RPMI7951 (cell line): ENCODE data around the gene TYROBP. TPM values are rescaled to one million over a fixed set of nuclear protein-coding genes. Genes with fewer than 3 reads are reported as not detected.
A peak's percentile ranks its signal among the peaks of the same experiment; 100 is the strongest.
"Not testable (repeated sequence)": the region's sequence is repeated elsewhere in the genome, so short reads cannot be mapped to it uniquely, and the experiment has no call there.

Source experiments
- DNase-seq: peaks from one replicate; pipeline ENCODE4 v3.0.0-alpha.2; 2012; ENCODE audit warnings: low read depth
- total RNA-seq: library from RNA; depleted of rRNA; stranded (reverse); fragments of >200 nt; shearing (Covaris generic); gene quantifications from 2 replicates; pipeline ENCODE4 v1.2.3, GENCODE V29; 2014

The TYROBP gene
- total RNA-seq, 1 experiment from 2014 or later, result not detected

- no peak for DNase-seq
Measured at GRCh38 chr19:35932291-35932936, 24.3 kb upstream of the TYROBP start.

- no peak for DNase-seq
Measured at GRCh38 chr19:35931874-35932202, 23.7 kb upstream of the TYROBP start.

- peak; percentile 99 for DNase-seq
Measured at GRCh38 chr19:35931161-35931873, 23.2 kb upstream of the TYROBP start.

GRCh38 chr19:35929876-35930275 is 21.8 kb upstream of the TYROBP start:
- no peak for DNase-seq

GRCh38 chr19:35928507-35928906 is 20.4 kb upstream of the TYROBP start:
- no peak for DNase-seq

- no peak for DNase-seq
Measured at GRCh38 chr19:35925501-35925900, 17.4 kb upstream of the TYROBP start.

- DNase-seq, result no peak
Measured at GRCh38 chr19:35921012-35921411, 12.9 kb upstream of the TYROBP start.

GRCh38 chr19:35919306-35919705 is 11.2 kb upstream of the TYROBP start:
- DNase-seq, result no peak

- DNase-seq, result no peak
Measured at GRCh38 chr19:35915443-35915842, 7.3 kb upstream of the TYROBP start.

GRCh38 chr19:35913589-35913988 is 5.5 kb upstream of the TYROBP start:
- no peak for DNase-seq

- peak; percentile 18 for DNase-seq
Measured at GRCh38 chr19:35911790-35912189, 3.7 kb upstream of the TYROBP start.

- no peak for DNase-seq
Measured at GRCh38 chr19:35911173-35911572, 3.1 kb upstream of the TYROBP start.

- not testable (repeated sequence) for DNase-seq
Measured at GRCh38 chr19:35910355-35910754, 2.3 kb upstream of the TYROBP start.

- no peak for DNase-seq
Measured at GRCh38 chr19:35909684-35910035, 1.6 kb upstream of the TYROBP start.

GRCh38 chr19:35908973-35909683 is 1.0 kb upstream of the TYROBP start:
- no peak for DNase-seq

- DNase-seq, result no peak
Measured at GRCh38 chr19:35907377-35907745, 734 bp downstream of the TYROBP start.

- DNase-seq, result no peak
Measured at GRCh38 chr19:35905178-35905727, 2.8 kb downstream of the TYROBP start.

GRCh38 chr19:35904311-35905068 is 3.6 kb downstream of the TYROBP start:
- DNase-seq, result no peak

- DNase-seq, result peak; percentile 91
Measured at GRCh38 chr19:35903550-35904179, 4.4 kb downstream of the TYROBP start.

- DNase-seq, result no peak
Measured at GRCh38 chr19:35902870-35903475, 5.1 kb downstream of the TYROBP start.
